HG03439 (cell line): ENCODE measurements around the gene CNOT4.

Experiments used
- ATAC-seq: cut with Tn5 transposase; IDR thresholded peaks from one replicate; pipeline ENCODE4 v1.9.1; 2021; ENCODE audit warnings: mild to moderate bottlenecking, moderate library complexity; ENCODE audit not compliant: unreplicated experiment

CNOT4 gene

GRCh38 chr7:135405969-135406368, 103.9 kb downstream of the CNOT4 start:
- ATAC-seq, result no peak

- ATAC-seq, result no peak
Measured at GRCh38 chr7:135403302-135403701, 106.6 kb downstream of the CNOT4 start.

GRCh38 chr7:135397689-135398088, 112.2 kb downstream of the CNOT4 start:
- no peak for ATAC-seq

GRCh38 chr7:135392701-135393100, 117.2 kb downstream of the CNOT4 start:
- ATAC-seq, result no peak

GRCh38 chr7:135391514-135391913, 118.4 kb downstream of the CNOT4 start:
- no peak for ATAC-seq

- ATAC-seq, result no peak
Measured at GRCh38 chr7:135390829-135391228, 119.1 kb downstream of the CNOT4 start.

- no peak for ATAC-seq
Measured at GRCh38 chr7:135389971-135390370, 119.9 kb downstream of the CNOT4 start.

GRCh38 chr7:135388616-135389015, 121.3 kb downstream of the CNOT4 start:
- no peak for ATAC-seq

- no peak for ATAC-seq
Measured at GRCh38 chr7:135386776-135387175, 123.1 kb downstream of the CNOT4 start.

GRCh38 chr7:135386181-135386580, 123.7 kb downstream of the CNOT4 start:
- no peak for ATAC-seq

- ATAC-seq, result no peak
Measured at GRCh38 chr7:135385209-135385608, 124.7 kb downstream of the CNOT4 start.

GRCh38 chr7:135383525-135384175, 126.3 kb downstream of the CNOT4 start:
- ATAC-seq, result no peak

GRCh38 chr7:135382173-135382572, 127.7 kb downstream of the CNOT4 start:
- ATAC-seq, result no peak

GRCh38 chr7:135381369-135381768, 128.5 kb downstream of the CNOT4 start:
- ATAC-seq, result no peak

GRCh38 chr7:135380351-135380750, 129.6 kb downstream of the CNOT4 start:
- no peak for ATAC-seq

GRCh38 chr7:135377171-135377570, 132.7 kb downstream of the CNOT4 start:
- ATAC-seq, result no peak

GRCh38 chr7:135375908-135376699, 133.8 kb downstream of the CNOT4 start:
- no peak for ATAC-seq

GRCh38 chr7:135374736-135375135, 135.2 kb downstream of the CNOT4 start:
- ATAC-seq, result no peak

GRCh38 chr7:135372222-135372621, 137.7 kb downstream of the CNOT4 start:
- no peak for ATAC-seq

- ATAC-seq, result no peak
Measured at GRCh38 chr7:135370656-135371055, 139.2 kb downstream of the CNOT4 start.

GRCh38 chr7:135369405-135369804, 140.5 kb downstream of the CNOT4 start:
- ATAC-seq, result no peak

GRCh38 chr7:135368416-135369186, 141.3 kb downstream of the CNOT4 start:
- ATAC-seq, result no peak
